ENCODE data around the gene SOX8.
"Not testable (repeated sequence)": the region's sequence is repeated elsewhere in the genome, so short reads cannot be mapped to it uniquely, and the experiment has no call there.

SOX8 gene

GRCh38 chr16:953818-954217 lies 27.8 kb upstream of the SOX8 start:
- DNase-seq (ENCODE audit: low read depth in 3 of 3), result not testable (repeated sequence)

- DNase-seq (ENCODE audit: low read depth in 3 of 3), result not testable (repeated sequence)
Measured at GRCh38 chr16:955766-956165, 25.8 kb upstream of the SOX8 start.

- DNase-seq (ENCODE audit: low read depth in 3 of 3), result no peak
Measured at GRCh38 chr16:959232-960040, 22.1 kb upstream of the SOX8 start.

GRCh38 chr16:962366-962765 lies 19.2 kb upstream of the SOX8 start:
- DNase-seq (ENCODE audit: low read depth in 3 of 3), result no peak

GRCh38 chr16:962901-963814 lies 18.4 kb upstream of the SOX8 start:
- no peak for DNase-seq (ENCODE audit: low read depth in 3 of 3)

- DNase-seq (ENCODE audit: low read depth in 3 of 3), result no peak
Measured at GRCh38 chr16:963913-964312, 17.7 kb upstream of the SOX8 start.

- DNase-seq (ENCODE audit: low read depth in 3 of 3), result peak in 2 of 3 experiments; percentile 51 to 65
Measured at GRCh38 chr16:964356-965035, 17.1 kb upstream of the SOX8 start.

GRCh38 chr16:965036-965395 lies 16.6 kb upstream of the SOX8 start:
- no peak for DNase-seq (ENCODE audit: low read depth in 3 of 3)

- DNase-seq (ENCODE audit: low read depth in 3 of 3), result no peak
Measured at GRCh38 chr16:965487-965886, 16.1 kb upstream of the SOX8 start.

- DNase-seq (ENCODE audit: low read depth in 3 of 3), result no peak
Measured at GRCh38 chr16:966035-966434, 15.5 kb upstream of the SOX8 start.

GRCh38 chr16:966505-966904 lies 15.1 kb upstream of the SOX8 start:
- DNase-seq (ENCODE audit: low read depth in 3 of 3), result no peak

GRCh38 chr16:967077-967541 lies 14.5 kb upstream of the SOX8 start:
- DNase-seq (ENCODE audit: low read depth in 3 of 3), result no peak

GRCh38 chr16:967546-968295 lies 13.8 kb upstream of the SOX8 start:
- no peak for DNase-seq (ENCODE audit: low read depth in 3 of 3)

- no peak for DNase-seq (ENCODE audit: low read depth in 3 of 3)
Measured at GRCh38 chr16:968620-969019, 12.9 kb upstream of the SOX8 start.

- DNase-seq (ENCODE audit: low read depth in 3 of 3), result no peak
Measured at GRCh38 chr16:969508-970385, 11.8 kb upstream of the SOX8 start.

GRCh38 chr16:970386-970765 lies 11.2 kb upstream of the SOX8 start:
- DNase-seq (ENCODE audit: low read depth in 3 of 3), result no peak

GRCh38 chr16:970766-971581 lies 10.6 kb upstream of the SOX8 start, which contains the start of gene LMF1:
TSS of gene LMF1 (minus strand) at chr16:970984. CDS start at chr16:970980, 4 bp downstream.
- DNase-seq (ENCODE audit: low read depth in 3 of 3), result peak; percentile 96 to 99 (median 97)

GRCh38 chr16:971582-971905 lies 10.0 kb upstream of the SOX8 start:
- DNase-seq (ENCODE audit: low read depth in 3 of 3), result no peak

GRCh38 chr16:971981-972315 lies 9.6 kb upstream of the SOX8 start:
- no peak for DNase-seq (ENCODE audit: low read depth in 3 of 3)
